EH (cell line): ENCODE data around the gene NR4A3.
"Not testable (repeated sequence)": the region's sequence is repeated elsewhere in the genome, so short reads cannot be mapped to it uniquely, and the experiment has no call there.

Experiments
- DNase-seq: peaks from one replicate; pipeline ENCODE4 v3.0.0-alpha.2; 2015; ENCODE audit warnings: low read depth

The NR4A3 gene

GRCh38 chr9:99834474-99834873 is 12.8 kb downstream of the NR4A3 start:
- no peak for DNase-seq

GRCh38 chr9:99835142-99835541 is 13.5 kb downstream of the NR4A3 start:
- DNase-seq: no peak

- no peak for DNase-seq
These were observed 13.9 kb downstream of the NR4A3 start for GRCh38 chr9:99835581-99835980.

DNA sequence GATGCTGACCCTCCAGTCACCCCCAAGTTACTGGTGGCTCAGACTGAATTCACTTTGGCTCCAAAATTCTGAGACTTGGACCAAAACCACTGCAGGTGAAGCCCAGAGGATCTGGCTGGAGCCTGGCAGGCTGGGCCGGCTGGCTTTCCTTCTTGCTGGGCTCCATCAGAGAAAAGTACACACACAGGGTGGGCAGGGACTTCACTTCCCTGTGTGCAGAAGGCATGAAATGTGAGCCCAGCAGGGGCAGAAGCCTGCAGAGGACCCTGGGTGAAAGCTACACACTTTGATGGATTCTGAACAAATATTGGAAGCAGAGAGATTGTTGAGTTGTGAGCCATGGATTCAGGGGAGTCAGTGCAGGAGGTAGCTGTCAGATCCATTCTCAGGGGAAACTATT is 18.4 kb downstream of the NR4A3 start:
- no peak for DNase-seq

GRCh38 chr9:99845063-99845462 is 23.4 kb downstream of the NR4A3 start:
- DNase-seq: no peak

DNA sequence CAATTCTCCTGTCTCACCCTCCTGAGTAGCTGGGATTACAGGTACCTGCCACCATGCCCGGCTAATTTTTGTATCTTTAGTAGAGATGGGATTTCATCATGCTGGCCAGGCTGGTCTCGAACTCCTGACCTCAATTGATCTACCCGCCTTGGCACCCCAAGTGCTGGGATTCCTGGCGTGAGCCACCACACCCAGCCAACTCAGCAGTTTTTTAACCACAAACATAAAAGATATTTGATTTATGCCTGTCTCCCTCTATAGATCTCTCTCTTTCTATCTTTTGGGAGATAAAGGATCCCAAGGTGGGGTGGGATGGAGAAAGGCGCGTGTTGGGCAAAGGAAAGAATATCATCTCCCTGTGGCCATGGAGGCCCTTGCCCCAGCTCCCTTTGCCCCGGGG is 26.8 kb downstream of the NR4A3 start:
- no peak for DNase-seq

DNA sequence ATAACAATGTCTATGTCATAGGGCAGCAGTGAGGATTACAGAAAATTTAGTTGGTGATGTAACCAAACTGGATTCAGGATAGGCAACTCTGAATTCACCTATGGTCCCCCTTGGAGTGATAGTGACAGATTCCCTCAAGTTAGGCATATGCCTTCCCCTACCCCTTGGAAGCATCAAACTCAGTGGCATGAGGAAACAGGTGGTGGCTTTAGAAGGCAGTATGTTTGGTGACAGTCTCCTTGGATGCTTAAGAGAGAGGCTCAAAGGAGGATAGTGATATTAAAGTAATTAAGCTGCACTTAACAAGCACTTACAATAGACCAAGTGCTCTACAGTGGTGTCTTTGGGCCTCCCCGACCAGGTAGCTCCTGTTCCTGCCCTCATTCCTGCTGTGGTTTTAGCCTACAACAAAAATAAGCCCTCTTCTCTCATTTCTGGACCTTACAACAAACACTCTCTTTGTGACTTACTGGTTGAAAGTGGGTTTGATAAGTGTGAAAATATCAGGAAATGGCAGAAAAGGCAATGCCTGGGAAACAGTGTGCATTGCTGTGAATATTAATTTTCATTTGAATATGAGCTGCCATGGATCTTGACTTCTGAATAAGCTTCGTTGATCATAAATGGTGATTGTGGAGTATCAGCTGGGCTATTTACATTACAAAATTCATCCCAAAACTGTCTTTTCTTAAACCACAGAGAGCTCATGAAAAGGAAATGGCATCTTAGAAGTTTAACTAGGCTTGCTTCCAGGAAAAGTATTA is 29.2 kb downstream of the NR4A3 start:
- DNase-seq: peak; percentile 19

- no peak for DNase-seq
These were observed 29.8 kb downstream of the NR4A3 start for GRCh38 chr9:99851500-99851822.

DNA sequence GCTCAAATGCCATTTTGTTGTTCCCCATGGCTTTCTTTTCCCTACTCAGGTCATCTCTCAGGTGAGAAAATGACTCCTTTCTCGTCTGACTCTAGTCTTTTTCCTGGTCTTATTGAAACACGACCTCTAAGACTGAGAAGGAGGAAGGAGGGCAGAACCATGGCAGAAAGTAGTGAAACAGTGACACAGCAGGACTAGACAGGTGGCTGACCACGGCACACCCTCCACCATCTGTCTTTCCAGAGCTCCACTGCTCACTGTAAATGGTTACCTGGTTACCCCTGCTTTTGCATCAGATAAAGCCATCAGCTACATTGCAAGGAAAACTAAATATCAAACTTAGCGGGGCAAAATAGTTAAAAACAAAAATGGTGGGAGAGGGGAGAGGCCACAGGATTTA is 30.9 kb downstream of the NR4A3 start:
- no peak for DNase-seq

- DNase-seq: no peak
These were observed 33.9 kb downstream of the NR4A3 start for GRCh38 chr9:99855467-99856176.

- not testable (repeated sequence) for DNase-seq
These were observed 35.9 kb downstream of the NR4A3 start for GRCh38 chr9:99857576-99857975.

- no peak for DNase-seq
These were observed 36.4 kb downstream of the NR4A3 start for GRCh38 chr9:99858087-99858486.

- peak; percentile 32 for DNase-seq
These were observed 37.7 kb downstream of the NR4A3 start for GRCh38 chr9:99859243-99859980.

DNA sequence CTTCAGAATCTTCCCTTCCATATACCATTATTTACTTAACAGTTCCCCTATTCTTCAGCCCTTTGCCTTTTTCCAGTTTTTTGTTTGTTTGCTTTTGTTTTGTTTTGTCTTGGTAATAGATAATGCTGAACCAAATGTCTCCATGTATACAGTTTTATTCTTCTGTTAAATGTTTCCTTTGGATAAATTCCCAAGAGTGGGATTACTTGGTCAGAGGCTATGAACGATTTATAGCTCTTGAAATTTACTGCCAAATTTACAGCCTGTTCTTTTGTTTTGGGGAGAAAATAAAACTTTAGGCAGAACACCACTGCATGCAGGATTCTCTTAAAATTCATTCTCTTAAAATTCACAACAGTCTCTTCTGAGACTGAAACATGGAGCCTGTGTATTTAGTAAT is 38.6 kb downstream of the NR4A3 start:
- no peak for DNase-seq

- no peak for DNase-seq
These were observed 42.3 kb downstream of the NR4A3 start for GRCh38 chr9:99863955-99864354.

DNA sequence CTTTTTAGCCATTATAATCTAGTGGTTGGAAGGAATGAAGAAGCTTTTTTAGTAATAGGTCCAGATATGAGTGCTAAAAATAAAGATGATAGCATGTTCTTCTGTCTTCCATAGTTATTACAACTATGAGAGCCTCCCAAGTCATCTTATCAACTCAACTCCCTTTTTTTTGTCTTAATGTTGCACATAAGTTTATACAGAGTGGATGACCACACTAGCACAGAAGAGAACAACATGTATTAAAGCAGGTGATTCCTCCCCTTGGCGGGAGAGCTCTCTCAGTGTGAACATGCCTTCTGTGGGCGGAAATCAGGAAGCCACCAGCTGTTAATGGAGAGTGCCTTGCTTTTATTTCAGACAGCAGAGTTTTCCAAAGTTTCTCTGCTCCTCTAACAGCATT is 44.7 kb downstream of the NR4A3 start:
- no peak for DNase-seq

DNA sequence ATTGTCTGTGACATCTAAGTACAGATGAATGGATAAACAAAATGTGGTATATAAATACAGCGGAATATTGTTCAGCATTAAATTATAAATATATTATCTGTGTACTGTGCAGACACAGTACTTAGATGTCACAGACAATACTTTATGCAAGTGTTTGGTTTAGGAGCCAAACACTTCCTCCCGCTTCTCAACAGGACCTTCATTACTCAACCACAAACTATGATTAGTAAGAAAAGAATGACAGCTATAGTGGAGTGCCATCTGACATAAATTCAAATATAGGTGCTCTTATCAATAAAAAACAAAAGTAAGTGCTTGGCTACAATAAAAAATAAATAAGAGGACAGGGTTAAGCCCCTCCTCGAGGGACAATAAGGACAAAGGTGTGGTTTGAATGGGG is 45.9 kb downstream of the NR4A3 start:
- peak; percentile 47 for DNase-seq

GRCh38 chr9:99867968-99868367 is 46.3 kb downstream of the NR4A3 start:
- no peak for DNase-seq

DNA sequence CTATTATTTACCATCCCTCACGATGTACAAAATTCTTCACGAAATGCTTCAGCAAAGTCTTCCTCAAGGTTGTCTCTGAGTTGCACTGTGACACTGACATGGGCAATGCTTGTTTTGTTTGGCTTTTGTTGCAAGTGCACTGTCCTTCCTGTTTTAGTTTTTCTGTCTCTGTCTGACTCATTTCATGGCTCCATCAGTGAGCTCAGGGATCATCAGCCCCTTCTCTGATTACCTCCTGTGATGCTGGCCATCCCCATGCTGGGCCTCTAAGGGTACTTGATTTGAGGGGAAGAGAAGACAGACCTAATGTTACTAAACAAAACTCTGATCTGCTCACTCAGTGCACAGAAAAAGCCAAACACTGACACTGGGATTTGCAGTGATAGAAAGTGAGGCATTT is 47.2 kb downstream of the NR4A3 start:
- DNase-seq: peak; percentile 61

DNA sequence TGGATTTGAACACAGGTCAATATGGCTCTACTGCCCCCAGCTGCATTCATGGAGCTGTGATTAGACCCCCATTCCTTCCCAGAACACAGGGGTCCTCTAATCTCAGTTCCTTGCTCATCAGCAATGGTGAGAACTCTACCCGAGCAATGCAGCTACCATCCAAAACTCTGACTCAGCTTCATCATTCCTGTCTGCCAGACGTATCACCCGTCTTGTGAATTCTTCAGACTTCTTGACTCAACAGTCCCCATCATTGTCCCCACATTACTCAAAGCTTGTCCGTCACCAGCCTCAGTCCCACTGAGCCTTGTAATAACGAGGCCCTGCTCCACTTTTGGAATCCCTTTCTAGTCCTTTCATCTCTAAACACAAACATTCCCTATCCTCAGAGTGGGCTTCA is 48.4 kb downstream of the NR4A3 start:
- peak; percentile 78 for DNase-seq

DNA sequence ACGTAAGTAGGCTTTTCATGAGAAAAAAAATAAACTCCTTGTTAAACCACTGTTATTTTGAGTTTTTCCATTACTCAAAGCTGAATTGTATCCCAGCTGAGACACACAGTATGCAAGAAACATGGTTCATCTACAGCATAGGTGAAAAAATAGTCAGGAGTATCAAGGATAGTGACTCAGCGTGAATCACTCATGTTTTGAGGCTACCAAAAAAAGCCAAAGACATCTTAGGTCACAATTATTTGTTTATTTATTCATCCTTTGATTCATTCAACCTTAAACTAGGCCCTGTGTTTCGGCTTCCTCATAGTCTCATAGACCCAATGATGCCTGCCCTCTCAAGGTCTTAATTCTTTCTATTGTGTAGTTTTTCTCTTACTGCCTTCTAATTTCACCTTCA is 51.8 kb downstream of the NR4A3 start:
- DNase-seq: peak; percentile 76

DNA sequence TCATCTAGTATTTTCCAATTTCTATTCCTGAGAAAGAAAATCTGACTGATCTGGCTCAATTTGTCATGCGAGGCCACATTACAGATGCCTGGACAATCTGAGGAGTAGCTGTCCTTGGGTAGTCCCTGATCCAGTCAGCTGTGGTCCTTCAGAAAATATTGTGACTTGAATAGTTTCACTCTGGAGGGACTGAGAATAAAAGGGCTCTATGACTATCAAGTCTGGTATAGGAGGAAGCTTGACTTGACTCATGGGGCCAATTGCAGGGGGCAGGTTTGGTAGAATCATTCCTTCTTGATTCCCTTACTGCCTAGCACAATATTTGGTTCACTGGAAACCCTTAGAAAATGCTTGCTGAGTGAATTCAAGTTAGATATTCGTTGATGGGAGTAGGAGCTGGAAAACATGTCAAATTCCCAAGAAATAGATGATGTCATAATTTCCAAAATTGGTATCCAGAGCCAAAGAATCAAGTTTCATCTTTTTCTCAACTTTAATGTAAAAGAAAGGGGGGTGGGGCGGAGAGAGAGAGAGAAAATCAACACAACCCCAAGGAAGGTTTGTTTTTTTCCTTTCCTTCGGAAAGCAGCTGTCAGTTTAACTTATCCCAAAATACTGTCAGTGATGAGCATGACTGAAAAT is 52.4 kb downstream of the NR4A3 start:
- peak; percentile 15 for DNase-seq

- no peak for DNase-seq
These were observed 54.5 kb downstream of the NR4A3 start for GRCh38 chr9:99876190-99876589.
